Measurements from ENCODE around the gene ISCA1. TPM values are rescaled to one million over a fixed set of nuclear protein-coding genes. Genes with fewer than 3 reads are reported as not detected.

Gene ISCA1
- total and polyA plus RNA-seq, 10 of the 15 experiments (the other 5 are each of a cell fraction or from before 2014, with no cell fraction given) = 8.9 to 36.0 (median 24.2) TPM

DNA sequence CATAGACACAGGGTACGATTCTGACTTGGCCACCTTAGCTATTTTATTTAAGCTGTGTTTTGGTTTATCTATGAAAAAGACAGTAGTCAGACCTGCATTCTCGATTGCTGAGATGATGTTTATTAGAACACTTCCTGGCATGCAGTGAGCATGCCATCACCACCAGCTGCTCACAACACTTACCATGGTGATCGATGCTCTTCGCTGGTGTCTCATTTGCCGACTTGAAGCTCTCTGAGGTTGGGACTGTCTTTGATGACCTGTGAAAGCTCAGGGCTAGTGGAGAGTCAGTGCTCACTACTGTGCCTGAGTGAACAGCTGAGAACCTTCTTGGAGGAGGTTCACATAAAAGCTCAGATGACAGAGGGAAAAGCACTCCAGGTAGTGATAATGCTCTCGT lies 18.5 kb downstream of the ISCA1 start (continued):
- TF ChIP-seq USF1 (IDR thresholded peaks at IDR 0.05; ENCODE audit: borderline replicate concordance, extremely low read length, insufficient read depth, low read depth, low read length) (no peak), ZBED1 (IDR thresholded peaks at IDR 0.05; ENCODE audit: borderline replicate concordance) (no peak)

DNA sequence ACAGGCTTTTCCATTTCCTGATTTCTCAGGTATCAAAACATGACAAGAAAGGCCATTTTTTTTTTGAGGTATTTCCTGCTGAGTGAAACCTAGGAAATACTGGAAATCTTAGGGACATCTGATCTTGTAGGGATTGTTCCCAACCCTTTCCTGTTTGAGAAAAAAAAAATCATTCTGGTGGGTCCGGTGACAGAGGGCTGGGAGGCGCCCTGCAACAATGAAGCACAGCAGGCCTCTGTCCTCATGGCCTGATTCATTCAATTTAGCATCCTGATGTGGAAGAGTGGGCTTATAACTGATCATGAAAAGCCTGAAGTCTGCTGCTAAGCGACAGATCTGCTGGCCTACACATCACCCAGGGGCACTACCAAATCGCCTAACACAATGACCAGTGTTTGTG lies 19.8 kb downstream of the ISCA1 start:
- Histone ChIP-seq H3K4me3 (no peak overlapping the region), H3K27ac (ENCODE audit: control insufficient read depth, insufficient read depth) (no peak overlapping the region), H2AFZ (ENCODE audit: control insufficient read depth, low read depth, low read length) (no peak overlapping the region), H4K20me1 (ENCODE audit: control insufficient read depth, insufficient read depth) (no peaks in the 10 kb centered on the region), H3K4me2 (ENCODE audit: control insufficient read depth, insufficient read depth) (no peak overlapping the region), H3K9ac (ENCODE audit: control insufficient read depth, insufficient read depth, low read length) (no peak overlapping the region), H3K27me3 (replicated peaks in 1 of 2; ENCODE audit: control insufficient read depth in 2 of 2, insufficient read depth in 2 of 2, low read length in 1 of 2) (no peaks in the 10 kb centered on the region), H3K36me3 (ENCODE audit: control insufficient read depth in 2 of 2, insufficient read depth in 2 of 2, low read length in 1 of 2) (peaks cover 0 to 1% of the 10 kb centered on the region in 2 experiments; a peak in 2 of 4 replicates), H3K79me2 (ENCODE audit: control insufficient read depth, insufficient read depth, low read length) (no peaks in the 10 kb centered on the region), H3K4me1 (ENCODE audit: control insufficient read depth, insufficient read depth, low read length) (no peaks in the 10 kb centered on the region), H3K9me3 (replicated peaks; ENCODE audit: control insufficient read depth, insufficient read depth, low read length) (no peaks in the 10 kb centered on the region)
- FAIRE-seq (no peak), DNase-seq (ENCODE audit: low read depth, low spot score) (no peak), ATAC-seq (no peak)
- CTCF ChIA-PET = interaction anchor here (1.5 to 1.6 kb wide), 2 partner anchors 15 to 60 kb away, joined by 4 to 6 read pairs; no protein-coding TSS in a partner anchor
- 73% methylated on average over 4 of the region's 4 CpGs for WGBS (ENCODE audit: insufficient coverage, insufficient replicate concordance, low lambda C conversion rate, missing lambda C conversion rate)
- POLR2A ChIA-PET = interaction anchor here (0.9 kb wide), 1 partner anchor 19 kb away, joined by 3 read pairs; no protein-coding TSS in a partner anchor
- BruUV-seq (replicated peaks) = no TSS peak
- SMC1A ChIA-PET (ENCODE audit: uncharacterized antibody, unreplicated experiment) = interaction anchor here (1.0 kb wide), 1 partner anchor 61 kb away, joined by 3 read pairs; no protein-coding TSS in a partner anchor
- in situ Hi-C loops (cut with MboI) (no loop called here), intact Hi-C loops (cut with micrococcal nuclease; ENCODE audit: unreplicated experiment) (no loop called here)
- RAD21 ChIA-PET (ENCODE audit: unreplicated experiment) = no interaction called here
- TF ChIP-seq, protein P1, sequence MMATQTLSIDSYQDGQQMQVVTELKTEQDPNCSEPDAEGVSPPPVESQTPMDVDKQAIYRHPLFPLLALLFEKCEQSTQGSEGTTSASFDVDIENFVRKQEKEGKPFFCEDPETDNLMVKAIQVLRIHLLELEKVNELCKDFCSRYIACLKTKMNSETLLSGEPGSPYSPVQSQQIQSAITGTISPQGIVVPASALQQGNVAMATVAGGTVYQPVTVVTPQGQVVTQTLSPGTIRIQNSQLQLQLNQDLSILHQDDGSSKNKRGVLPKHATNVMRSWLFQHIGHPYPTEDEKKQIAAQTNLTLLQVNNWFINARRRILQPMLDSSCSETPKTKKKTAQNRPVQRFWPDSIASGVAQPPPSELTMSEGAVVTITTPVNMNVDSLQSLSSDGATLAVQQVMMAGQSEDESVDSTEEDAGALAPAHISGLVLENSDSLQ (IDR thresholded peaks at IDR 0.05) = no peak
- TF ChIP-seq POLR2AphosphoS2 (IDR thresholded peaks at IDR 0.05; ENCODE audit: low read depth, low read length) (no peak), ZBTB4 (CRISPR knock-in tag; IDR thresholded peaks at IDR 0.05) (no peak), STAT3 (IDR thresholded peaks at IDR 0.05; ENCODE audit: low read depth, low read length) (no peak), MEF2B (IDR thresholded peaks at IDR 0.05; ENCODE audit: partially characterized antibody, poor library complexity, severe bottlenecking) (no peak), YBX1 (IDR thresholded peaks at IDR 0.05) (no peak), ZNF622 (IDR thresholded peaks at IDR 0.05) (no peak), CHD1 (IDR thresholded peaks at IDR 0.05; ENCODE audit: low read depth, low read length) (no peak), CEBPB (IDR thresholded peaks at IDR 0.05; ENCODE audit: borderline replicate concordance in 1 of 2, low read depth in 2 of 2, low read length in 2 of 2) (no peak), SMAD1 (IDR thresholded peaks at IDR 0.05; ENCODE audit: low read depth, partially characterized antibody) (no peak), ELK1 (IDR thresholded peaks at IDR 0.05; ENCODE audit: low read depth, low read length) (no peak), ZSCAN29 (IDR thresholded peaks at IDR 0.05) (no peak), TARDBP (IDR thresholded peaks at IDR 0.05; ENCODE audit: borderline replicate concordance) (no peak), HCFC1 (IDR thresholded peaks at IDR 0.05; ENCODE audit: low read length) (no peak)

Data from GM12878 (cell line).